Activated CD4-positive, alpha-beta T cell treated with anti-CD3 and anti-CD28 coated beads for 1 hour (primary cell): ENCODE results near the gene CSTA.

ENCODE experiments used
- DNase-seq: peaks from one replicate; pipeline ENCODE4 v3.0.0-alpha.2; 2020

The CSTA gene, protein sequence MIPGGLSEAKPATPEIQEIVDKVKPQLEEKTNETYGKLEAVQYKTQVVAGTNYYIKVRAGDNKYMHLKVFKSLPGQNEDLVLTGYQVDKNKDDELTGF

DNA sequence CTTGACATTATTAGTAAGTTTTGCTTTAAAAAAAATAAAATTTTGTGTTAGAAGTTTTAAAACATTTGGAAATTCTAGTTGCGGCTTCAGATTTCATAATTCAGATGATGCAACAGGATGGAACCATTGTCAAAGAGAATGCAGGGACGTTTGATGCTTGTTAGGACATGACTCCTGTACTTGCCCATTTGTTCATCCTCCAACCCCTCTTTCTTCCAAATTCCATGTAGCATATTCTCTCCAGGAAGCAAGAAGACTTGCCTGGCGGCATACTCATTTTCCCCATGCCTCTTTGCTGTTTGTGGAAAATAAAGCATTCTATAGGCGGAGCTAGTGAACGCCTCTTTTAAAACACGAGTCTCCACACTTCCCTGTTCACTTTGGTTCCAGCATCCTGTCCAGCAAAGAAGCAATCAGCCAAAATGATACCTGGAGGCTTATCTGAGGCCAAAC lies at the start of gene CSTA:
Gene CSTA, plus strand, starts transcription at position 378 of the 453 bp plus-strand sequence. Its CDS starts 45 bp downstream, at position 423.
- no peak for DNase-seq

DNA sequence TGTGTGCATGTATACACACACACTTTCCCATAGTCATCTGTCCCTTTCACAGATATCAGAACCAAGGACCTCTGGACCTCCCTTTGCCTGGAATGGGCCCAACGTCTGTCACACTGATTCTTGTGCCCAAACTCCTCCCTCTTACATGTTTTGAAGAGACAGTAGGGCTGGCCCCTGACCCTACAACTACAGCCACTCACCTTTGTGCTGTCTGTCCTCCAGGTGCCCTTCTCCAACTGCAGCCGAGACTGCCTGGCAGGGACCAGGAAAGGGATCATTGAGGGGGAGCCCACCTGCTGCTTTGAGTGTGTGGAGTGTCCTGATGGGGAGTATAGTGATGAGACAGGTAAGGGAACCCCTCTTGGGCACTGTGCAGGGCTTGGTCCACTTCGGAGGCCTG lies 43.2 kb upstream of the CSTA start:
- no peak for DNase-seq

DNA sequence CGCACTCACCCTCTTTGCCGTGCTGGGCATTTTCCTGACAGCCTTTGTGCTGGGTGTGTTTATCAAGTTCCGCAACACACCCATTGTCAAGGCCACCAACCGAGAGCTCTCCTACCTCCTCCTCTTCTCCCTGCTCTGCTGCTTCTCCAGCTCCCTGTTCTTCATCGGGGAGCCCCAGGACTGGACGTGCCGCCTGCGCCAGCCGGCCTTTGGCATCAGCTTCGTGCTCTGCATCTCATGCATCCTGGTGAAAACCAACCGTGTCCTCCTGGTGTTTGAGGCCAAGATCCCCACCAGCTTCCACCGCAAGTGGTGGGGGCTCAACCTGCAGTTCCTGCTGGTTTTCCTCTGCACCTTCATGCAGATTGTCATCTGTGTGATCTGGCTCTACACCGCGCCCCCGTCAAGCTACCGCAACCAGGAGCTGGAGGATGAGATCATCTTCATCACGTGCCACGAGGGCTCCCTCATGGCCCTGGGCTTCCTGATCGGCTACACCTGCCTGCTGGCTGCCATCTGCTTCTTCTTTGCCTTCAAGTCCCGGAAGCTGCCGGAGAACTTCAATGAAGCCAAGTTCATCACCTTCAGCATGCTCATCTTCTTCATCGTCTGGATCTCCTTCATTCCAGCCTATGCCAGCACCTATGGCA lies 41.1 kb upstream of the CSTA start:
- no peak for DNase-seq

DNA sequence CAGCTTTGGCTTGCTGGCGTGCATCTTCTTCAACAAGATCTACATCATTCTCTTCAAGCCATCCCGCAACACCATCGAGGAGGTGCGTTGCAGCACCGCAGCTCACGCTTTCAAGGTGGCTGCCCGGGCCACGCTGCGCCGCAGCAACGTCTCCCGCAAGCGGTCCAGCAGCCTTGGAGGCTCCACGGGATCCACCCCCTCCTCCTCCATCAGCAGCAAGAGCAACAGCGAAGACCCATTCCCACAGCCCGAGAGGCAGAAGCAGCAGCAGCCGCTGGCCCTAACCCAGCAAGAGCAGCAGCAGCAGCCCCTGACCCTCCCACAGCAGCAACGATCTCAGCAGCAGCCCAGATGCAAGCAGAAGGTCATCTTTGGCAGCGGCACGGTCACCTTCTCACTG lies 40.6 kb upstream of the CSTA start:
- no peak for DNase-seq

DNA sequence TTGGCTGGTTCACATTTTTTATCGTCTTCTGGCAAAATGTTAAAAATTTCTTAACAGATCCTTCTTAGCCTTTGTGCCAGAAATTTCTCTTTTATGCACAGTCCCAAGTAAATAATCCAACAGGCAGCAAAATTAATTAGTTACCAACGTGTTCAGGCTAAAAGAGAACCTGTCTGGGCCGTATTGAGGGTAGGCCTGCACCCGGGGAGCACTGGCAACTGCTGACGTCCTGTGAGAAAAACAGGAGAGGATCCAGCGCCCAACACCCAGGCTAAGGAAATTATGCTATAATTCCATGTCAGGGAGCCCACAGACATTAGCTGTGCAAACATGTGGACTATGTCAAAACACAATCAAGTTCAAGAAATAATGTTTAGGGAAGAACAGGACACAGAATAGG lies 30.7 kb upstream of the CSTA start:
- no peak for DNase-seq

DNA sequence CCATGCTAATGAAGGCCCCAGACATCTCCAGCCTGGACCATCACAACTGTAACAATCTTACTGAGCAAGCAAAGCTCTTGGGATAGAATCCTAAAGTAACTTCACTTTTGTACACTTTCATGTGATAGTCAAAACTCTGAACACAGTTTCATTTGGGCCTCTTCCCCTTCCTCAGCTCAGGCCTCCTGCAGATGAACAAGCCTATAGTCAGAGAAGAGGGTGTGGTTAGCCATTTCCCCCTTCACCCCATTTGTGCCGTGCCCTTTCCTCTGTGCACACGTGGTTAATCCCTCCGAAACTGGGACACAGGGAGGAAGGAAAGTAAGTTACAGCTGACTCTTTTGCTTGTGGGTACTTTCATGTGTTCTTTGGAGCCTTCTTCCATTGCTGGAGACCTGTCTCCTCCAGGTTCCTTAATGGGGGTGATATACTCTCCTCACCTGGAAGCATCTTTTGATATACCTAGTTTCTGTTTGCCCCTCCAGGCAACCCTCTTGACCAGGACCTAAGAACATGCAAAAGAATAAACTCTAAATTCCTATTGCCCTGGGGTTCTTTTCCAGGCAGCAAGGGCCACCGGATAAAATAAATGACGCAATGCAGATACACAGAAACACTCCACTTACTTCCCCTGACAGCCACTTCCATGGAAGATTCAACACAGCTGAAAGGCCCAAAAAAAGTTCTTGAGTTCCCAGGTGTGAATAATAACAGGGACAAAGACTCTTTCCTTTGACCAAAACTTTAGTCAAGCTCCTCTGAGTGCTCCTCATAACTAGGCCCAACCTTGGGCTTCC lies 29.6 kb upstream of the CSTA start:
- DNase-seq, result no peak

DNA sequence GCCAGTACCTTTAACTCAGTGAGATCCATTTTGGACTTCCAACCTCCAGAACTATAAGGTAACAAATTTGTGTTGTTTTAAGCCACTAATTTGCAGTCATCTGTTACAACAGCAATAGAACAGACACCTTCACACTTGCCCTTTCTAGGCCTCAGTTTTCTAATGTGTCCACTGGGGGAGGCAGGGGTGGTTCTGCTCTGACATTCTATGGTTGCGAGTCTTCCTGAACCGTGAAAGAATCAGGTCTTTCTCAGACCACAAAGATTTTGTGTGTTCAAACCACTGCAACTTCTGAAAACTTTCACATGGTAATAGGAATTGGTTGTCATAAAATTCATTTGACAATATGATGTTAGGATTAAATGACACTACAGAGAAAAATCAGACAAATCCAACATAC lies 26.8 kb upstream of the CSTA start:
- no peak for DNase-seq

DNA sequence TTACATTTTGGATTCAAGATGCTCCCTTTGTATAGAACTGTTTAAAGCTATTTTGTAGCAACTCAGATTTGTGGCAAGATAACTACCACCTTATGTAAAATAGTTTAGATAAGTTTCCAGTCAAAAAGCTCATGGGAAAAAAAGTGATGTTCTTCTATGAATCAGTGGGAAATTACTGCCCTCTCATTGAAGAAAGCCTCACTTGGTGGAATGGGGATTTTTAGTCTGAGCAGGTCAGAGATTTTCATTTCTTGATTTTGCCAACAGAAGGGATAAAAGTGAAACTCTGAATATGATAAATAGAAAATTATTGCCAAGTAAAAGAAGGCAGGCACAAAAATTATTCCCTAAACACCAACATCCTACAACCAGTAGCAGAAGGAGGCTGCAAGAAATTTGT lies 25.8 kb upstream of the CSTA start:
- no peak for DNase-seq

DNA sequence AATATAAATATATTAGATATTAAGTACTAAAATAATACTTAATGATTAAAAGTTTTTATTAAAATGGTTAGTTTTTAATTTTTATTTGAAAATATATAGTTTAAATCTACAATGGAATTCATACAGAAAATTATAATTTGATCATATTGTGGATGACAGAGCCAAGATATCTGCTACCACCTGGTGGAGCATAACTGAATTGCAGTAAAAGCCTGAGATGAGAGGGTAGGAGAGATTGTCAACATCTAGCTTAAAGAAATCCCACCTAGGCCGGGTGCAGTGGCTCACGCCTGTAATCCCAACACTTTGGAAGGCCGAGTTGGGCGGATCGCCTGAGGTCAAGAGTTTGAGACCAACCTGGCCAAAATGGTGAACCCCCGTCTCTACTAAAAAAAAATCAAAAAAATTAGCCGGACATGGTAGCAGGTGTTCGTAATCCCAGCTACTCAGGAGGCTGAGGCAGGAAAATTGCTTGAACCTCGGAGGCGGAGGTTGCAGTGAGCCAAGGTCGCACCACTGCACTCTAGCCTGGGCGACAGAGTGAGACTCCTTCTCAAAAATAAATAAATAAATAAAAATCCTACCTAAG lies 25.1 kb upstream of the CSTA start:
- no peak for DNase-seq

DNA sequence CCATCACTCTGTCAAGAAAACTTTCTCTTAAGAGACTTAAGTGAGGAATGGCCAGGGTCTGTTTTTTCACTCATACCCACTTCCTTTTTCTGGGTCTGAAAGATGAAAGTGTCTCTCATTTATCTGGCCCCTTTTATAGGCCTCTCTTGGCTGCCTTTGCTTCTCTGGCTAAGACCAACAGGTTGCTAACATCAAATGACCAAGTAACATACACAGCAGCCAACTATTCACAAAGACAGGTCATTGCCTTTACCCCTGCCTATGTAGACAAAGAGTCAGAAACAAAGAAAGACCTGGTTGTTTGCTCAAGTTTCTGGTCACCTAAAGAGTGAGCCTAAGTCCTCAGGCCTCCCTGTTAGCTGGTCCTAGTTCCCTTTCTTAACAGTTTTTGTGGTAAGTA lies 24.0 kb upstream of the CSTA start:
- DNase-seq, result no peak

DNA sequence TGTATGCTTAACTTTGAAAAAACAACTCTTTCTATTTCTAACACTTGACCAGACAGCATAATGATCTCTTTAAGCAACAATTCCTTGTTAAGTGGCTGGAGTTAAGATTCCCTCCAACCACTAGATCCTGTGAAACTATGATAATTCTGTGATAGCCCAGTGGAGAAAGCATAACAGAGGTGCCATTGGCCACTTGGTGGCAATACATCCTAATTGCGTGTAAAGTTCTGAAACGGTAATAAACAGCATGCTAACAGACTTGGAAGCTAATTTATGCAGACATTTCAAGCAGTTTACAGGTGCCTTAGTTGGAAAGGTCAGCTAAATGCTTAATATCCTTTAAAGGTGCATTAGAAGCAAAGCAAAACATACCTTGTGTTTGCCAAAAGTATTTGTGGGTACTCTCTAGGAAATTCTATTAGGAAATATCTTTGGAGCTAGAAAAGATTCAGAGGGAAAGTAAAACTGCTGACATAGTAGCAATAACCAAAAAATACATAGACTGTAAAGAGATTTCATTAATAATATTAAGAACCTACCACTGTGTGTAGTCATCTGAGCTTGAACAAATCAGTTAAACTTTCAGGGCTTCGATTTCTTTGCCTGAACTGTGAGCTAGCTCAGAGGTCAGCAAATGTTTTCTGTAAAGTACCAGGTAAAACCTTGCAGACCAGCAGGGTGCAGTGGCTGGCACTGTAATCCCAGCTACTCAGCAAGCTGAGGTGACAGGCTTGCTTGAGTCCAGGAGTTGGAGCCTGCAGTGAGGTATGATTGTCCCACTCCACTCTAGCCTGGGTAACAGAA lies 19.0 kb upstream of the CSTA start:
- DNase-seq, result no peak

DNA sequence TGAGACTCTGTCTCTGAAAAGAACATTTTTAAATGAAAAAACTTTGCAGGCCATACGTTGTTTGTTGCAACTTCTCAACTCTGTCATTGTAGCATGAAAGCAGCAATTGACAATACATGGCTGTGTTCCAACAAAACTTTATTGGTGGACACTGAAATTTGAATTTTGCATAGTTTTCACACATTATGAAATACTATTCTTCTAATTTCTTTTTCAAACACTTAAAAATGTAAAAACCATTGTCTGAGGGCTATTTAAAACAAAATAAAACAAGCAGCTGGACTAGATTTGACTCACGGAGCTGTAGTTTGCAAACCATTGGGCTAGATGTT lies 18.5 kb upstream of the CSTA start:
- no peak for DNase-seq

DNA sequence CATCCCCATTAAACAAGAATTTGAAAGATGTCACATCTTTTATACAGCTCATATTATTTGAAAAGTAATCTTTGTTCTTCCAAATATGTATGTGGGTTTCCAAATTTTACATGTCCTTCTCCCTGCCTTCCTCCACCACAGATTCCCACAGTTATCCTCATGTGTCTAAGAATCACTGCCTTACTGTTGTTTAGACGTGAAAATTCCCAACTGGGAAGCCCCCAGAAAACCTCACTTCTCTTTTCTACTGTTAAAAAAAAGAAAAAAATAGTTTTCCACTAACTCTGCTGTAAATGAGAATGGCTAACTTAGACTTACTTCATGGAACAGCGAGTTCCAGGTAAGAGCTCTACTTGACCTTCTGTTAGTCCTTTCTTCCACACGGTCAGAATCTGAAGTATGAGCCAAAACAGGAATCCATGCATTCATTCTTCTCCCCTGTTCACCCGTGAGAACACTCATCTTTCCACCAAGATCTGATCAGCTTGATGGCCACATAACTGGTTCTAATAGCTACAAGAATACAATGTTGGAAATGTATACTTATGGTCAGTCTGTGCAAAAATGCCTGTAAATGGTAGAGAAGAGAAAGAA lies 17.9 kb upstream of the CSTA start:
- no peak for DNase-seq

DNA sequence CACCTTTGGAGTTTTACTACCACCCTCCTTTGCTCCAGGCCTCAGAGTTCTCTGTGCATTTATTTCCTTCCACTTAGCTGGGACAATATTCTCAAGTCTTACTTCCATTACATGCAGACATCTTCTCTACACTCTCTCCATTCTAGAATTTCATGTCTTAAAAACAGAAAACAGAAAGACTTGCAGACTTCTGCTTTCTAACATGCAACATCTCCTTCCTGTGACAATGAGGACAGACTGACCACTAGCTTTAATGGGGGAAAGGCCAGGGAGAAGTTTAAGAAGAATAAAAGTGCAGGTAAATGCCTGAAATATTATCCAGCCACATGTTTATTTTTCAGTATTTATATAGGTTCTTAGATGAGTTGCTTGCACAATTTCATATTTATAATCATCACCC lies 17.1 kb upstream of the CSTA start:
- DNase-seq, result no peak

DNA sequence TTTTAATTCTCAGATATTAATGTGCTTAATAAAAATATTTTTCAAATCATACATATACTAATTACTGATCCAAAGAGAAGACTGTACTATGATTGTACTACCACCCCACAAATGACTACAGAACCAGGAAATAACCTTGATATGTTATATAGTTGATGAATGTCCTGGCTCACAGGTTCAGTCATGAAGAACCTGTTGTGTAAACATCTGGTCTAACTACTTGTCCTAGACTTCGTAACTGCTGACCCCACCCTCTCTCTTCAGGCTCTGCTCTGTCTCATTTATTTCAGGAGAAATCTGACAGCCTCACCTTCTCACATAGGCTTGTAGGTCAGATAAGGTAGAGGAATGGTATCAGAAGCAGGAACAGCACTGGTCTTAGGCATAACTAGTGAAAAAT lies 14.7 kb upstream of the CSTA start:
- no peak for DNase-seq

DNA sequence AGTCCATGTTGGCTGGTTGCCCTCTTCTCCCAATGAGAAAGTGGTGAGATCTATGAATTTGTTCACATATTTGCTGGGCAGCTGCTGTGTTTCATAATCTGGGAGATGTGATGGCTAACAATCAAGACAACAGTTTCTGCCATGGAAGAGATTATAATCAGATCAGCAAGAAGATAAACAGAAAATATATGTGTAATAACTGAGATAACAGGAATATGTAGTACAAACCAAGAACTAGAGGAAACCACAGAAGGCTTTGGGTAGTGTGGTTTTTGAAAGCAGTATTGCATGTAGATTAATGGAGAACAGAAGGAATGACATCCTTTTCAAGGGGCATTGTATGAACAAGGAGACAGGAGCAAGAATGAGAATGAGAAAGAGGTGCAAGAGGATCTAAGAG lies 12.2 kb upstream of the CSTA start:
- no peak for DNase-seq

DNA sequence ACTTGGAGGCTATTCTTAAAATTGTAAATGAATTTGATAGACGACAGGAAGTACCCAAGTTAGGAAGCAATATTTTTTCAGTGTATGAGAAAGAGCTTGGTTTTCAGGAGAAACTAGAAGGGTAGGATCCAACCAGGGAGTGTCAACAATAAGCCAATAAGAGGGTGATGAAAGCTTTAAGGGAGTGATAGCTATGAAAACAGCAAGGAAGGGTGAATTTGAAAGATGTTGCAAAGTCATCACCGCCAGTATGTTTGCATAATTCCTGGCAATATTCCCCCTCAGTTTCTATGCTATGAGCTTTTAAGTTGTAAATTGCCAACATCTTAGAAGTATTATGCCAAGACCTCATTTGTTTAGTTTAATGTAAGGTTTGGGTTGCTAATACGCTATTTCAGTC lies 11.8 kb upstream of the CSTA start:
- no peak for DNase-seq

DNA sequence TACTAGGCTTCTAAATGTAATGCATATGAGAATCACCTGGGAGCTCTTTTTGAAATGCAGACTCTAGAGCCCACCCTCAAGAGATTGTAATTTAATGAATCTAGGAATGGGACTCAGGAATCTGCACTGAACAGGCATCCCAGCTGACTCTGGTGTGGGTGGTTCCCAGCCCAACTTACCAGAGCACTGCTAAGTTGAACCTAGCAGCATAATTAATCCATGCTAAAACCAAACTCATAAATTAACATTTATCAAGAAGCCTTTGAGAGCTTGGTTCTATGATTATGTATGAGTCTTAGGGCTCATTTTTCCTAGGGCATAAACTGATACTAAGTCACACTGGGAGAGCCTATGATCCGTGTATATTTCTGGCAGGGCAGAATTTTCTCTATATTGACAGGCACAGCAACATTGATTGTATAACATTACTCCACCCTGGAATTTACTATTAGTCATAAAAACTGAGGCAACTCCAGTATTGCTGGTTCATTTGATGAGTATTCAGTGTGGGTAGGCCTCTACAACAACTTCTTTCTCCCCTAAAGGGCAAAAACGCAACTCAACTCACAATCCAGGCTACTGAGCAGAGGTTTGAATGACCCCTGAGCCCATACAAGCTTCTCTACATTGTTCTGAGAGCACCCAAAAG lies 10.7 kb upstream of the CSTA start:
- no peak for DNase-seq

DNA sequence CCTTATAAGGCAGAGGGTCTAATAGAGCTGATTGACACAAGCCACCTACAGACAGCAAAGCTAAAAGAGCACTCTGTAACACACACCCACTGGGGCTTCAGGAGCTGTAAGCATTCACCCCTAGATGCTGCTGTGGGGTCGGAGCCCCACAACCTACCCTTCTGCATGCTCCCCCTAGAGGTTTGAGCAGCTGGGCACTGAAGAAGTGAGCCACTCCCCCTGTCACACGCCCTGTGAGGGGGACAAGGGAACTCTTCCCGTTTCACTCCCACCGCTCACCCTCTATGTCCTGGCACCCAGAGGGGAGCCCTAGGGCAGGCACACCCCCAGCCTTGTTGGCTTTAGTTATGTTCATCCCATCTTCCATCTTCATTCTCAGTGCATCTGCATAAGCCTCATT lies 9.4 kb upstream of the CSTA start:
- DNase-seq, result no peak

DNA sequence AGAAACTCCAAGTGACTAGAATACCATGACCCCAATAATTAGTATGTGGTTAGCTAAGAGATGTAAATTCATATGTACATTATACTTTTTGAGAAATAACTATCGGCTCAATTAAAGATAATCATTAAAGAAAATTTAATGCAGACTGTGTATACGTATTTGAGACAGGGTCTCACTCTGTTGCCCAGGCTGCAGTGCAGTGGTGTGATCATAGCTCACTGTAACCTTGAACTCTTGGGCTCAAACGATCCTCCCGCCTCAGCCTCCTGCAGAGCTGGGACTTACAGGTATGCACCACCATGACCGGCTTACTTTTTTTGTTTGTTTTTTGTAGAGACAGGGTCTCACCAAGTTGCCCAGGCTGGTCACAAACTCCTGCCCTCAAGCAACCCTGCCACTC lies 8.7 kb upstream of the CSTA start:
- no peak for DNase-seq

DNA sequence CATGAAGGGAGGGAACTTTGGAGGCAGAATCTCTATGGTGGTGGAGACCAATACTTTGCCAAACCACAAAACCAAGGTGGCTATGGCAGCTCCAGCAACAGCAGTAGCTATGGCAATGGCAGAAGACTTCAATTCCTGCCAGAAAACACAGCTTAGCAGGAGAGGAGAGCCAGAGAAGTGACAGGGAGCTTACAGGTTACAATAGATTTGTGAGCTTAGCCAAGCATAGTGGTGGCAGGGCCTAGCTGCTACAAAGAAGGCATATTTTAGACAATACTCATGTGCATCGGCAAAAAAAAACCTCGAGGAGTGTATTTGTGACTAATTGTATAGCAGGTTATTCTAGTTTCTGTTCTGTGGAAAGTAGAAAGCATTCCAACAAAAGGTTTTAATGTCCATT lies 6.4 kb upstream of the CSTA start:
- DNase-seq, result no peak
